CD14-positive monocyte (primary cell): ENCODE results near the gene RNASE7. TPM values are rescaled to one million over a fixed set of nuclear protein-coding genes. Genes with fewer than 3 reads are reported as not detected.
A peak's percentile ranks its signal among the peaks of the same experiment; 100 is the strongest.

Experiments used
- DNase-seq, 3 donors: peaks; one replicate each; pipeline ENCODE4 v3.0.0-alpha.2; 2011 to 2022
- H2AFZ ChIP-seq: 2 replicates; pipeline ENCODE4 v1.6.0; 2012; ENCODE audit warnings: mild to moderate bottlenecking, low read depth, low read length, inconsistent platforms; ENCODE audit not compliant: insufficient read depth, poor library complexity, severe bottlenecking
- H3K27ac ChIP-seq, 2 donors: 1 replicate in 1 of 2; 2 replicates in 1 of 2; pipeline ENCODE4 v1.5.1; 2012 to 2013; ENCODE audit warnings: low read length in 2 of 2, control low read depth in 1 of 2, inconsistent platforms in 1 of 2, low read depth in 1 of 2, mild to moderate bottlenecking in 1 of 2
- H3K27me3 ChIP-seq, 2 donors: one replicate each; pipeline versions ENCODE4 v1.6.0 to v1.6.1; 2011 to 2013; ENCODE audit warnings: low read length in 2 of 2; ENCODE audit not compliant: control insufficient read depth in 2 of 2, insufficient read depth in 2 of 2
- H3K36me3 ChIP-seq, 2 donors: replicated peaks in 1 of 2; 1 replicate in 1 of 2; 2 replicates in 1 of 2; pipeline versions ENCODE4 v1.5.1 to v1.6.1; 2012 to 2013; ENCODE audit warnings: low read length in 2 of 2, control low read depth in 1 of 2, inconsistent platforms in 1 of 2, mild to moderate bottlenecking in 1 of 2; ENCODE audit not compliant: insufficient read depth in 2 of 2, control insufficient read depth in 1 of 2
- H3K4me1 ChIP-seq, 2 donors: 1 replicate in 1 of 2; 2 replicates in 1 of 2; pipeline versions ENCODE4 v1.5.1 to v1.6.1; 2012 to 2013; ENCODE audit warnings: low read length in 2 of 2, control low read depth in 1 of 2, inconsistent platforms in 1 of 2, mild to moderate bottlenecking in 1 of 2, moderate library complexity in 1 of 2; ENCODE audit not compliant: insufficient read depth in 2 of 2, control insufficient read depth in 1 of 2
- H3K4me2 ChIP-seq: replicated peaks from 2 replicates; pipeline ENCODE3; 2012; ENCODE audit warnings: low read length, moderate library complexity, mild to moderate bottlenecking; ENCODE audit not compliant: poor library complexity, severe bottlenecking; ENCODE audit errors: extremely low read depth
- H3K4me3 ChIP-seq, 3 experiments: fragments of 200-600 bp in 1 of 3; sonication (generic) in 1 of 3; replicated peaks in 1 of 3; 1 replicate in 2 of 3; 2 replicates in 1 of 3; pipeline ENCODE4 v1.5.1; 2011 to 2013; ENCODE audit warnings: low read length in 3 of 3, mild to moderate bottlenecking in 3 of 3, control low read depth in 2 of 3, low read depth in 2 of 3, inconsistent platforms in 1 of 3, moderate library complexity in 1 of 3
- H3K79me2 ChIP-seq: 2 replicates; pipeline ENCODE4 v1.6.0; 2012; ENCODE audit warnings: mild to moderate bottlenecking, control low read depth, inconsistent platforms, low read length, moderate library complexity; ENCODE audit not compliant: insufficient read depth
- H3K9ac ChIP-seq: 2 replicates; pipeline ENCODE4 v1.6.0; 2017; ENCODE audit warnings: low read length, mild to moderate bottlenecking; ENCODE audit not compliant: insufficient read depth, poor library complexity, severe bottlenecking
- H3K9me3 ChIP-seq, 2 donors: replicated peaks in 1 of 2; 1 replicate in 1 of 2; 2 replicates in 1 of 2; pipeline versions ENCODE4 v1.5.1 to v1.6.1; 2012 to 2013; ENCODE audit warnings: low read length in 2 of 2, control low read depth in 1 of 2; ENCODE audit not compliant: control insufficient read depth in 1 of 2, insufficient read depth in 1 of 2
- H4K20me1 ChIP-seq: 2 replicates; pipeline ENCODE4 v1.6.0; 2012; ENCODE audit warnings: mild to moderate bottlenecking, low read length, control low read depth, moderate library complexity; ENCODE audit not compliant: insufficient read depth
- H3K27ac Mint-ChIP-seq, 7 donors: one replicate each; pipeline ENCODE4 v1.8.0; 2020; ENCODE audit warnings: mild to moderate bottlenecking in 7 of 7, mixed read lengths in 7 of 7, moderate library complexity in 6 of 7, inconsistent platforms in 2 of 7
- H3K27me3 Mint-ChIP-seq, 3 donors: one replicate each; pipeline ENCODE4 v1.8.0; 2021 to 2022; ENCODE audit warnings: low read depth in 3 of 3, mild to moderate bottlenecking in 3 of 3, mixed read lengths in 3 of 3, moderate library complexity in 3 of 3, inconsistent platforms in 1 of 3
- H3K36me3 Mint-ChIP-seq, 2 donors: one replicate each; pipeline ENCODE4 v1.8.0; 2020; ENCODE audit warnings: mixed read lengths in 2 of 2, inconsistent platforms in 1 of 2, mild to moderate bottlenecking in 1 of 2
- H3K4me1 Mint-ChIP-seq: one replicate; pipeline ENCODE4 v1.8.0; 2020; ENCODE audit warnings: mild to moderate bottlenecking, mixed read lengths
- H3K4me3 Mint-ChIP-seq, 2 donors: one replicate each; pipeline ENCODE4 v1.8.0; 2020; ENCODE audit warnings: mild to moderate bottlenecking in 2 of 2, mixed read lengths in 2 of 2, moderate library complexity in 1 of 2
- H3K9me3 Mint-ChIP-seq, 7 donors: one replicate each; pipeline ENCODE4 v1.8.0; 2020 to 2022; ENCODE audit warnings: mixed read lengths in 7 of 7, mild to moderate bottlenecking in 6 of 7, moderate library complexity in 6 of 7, inconsistent platforms in 2 of 7
- CTCF ChIP-seq: fragments of 200-600 bp; IDR thresholded peaks from one replicate; pipeline ENCODE4 v1.8.0; 2022; ENCODE audit warnings: antibody characterized with exemption, mild to moderate bottlenecking
- WGBS: methylation state at CpG from one replicate; pipeline ENCODE4 v1.1.5; 2013; ENCODE audit warnings: missing lambda C conversion rate; ENCODE audit not compliant: insufficient coverage; 5-methylcytosine and 5-hydroxymethylcytosine counted together
- intact Hi-C, 2 donors: fragments of 100-400 bp; cut with micrococcal nuclease; formaldehyde crosslinking; loops; one replicate each; pipeline versions ENCODE4 v1.15.0 to v1.15.1; 2023
- polyA plus RNA-seq, 3 donors: library from polyadenylated mRNA; depleted of rRNA in 1 of 3; unstranded in 2 of 3; stranded (reverse) in 1 of 3; fragments of 300-500 nt in 2 of 3; fragments of >200 nt in 1 of 3; fragmentation: Illumina TruSeq in 2 of 3; gene quantifications; 1 replicate in 2 of 3; 2 replicates in 1 of 3; pipeline ENCODE4 v1.2.3, GENCODE V29; 2012 to 2021

The RNASE7 gene
- polyA plus RNA-seq, 3 donors: not detected

- peak within 1 kb of the TSS; percentile 90 to 94 for H3K27ac ChIP-seq
- H3K36me3 Mint-ChIP-seq: peaks cover 18 to 21% of the 10 kb centered on the region in 2 donors
- peak within 1 kb of the TSS; percentile 83 for H2AFZ ChIP-seq
- peak within 1 kb of the TSS; percentile 92 to 99 (median 98) for H3K27ac Mint-ChIP-seq
- peaks cover 15 to 18% (median 16%) of the 10 kb centered on the region in 3 donors for H3K27me3 Mint-ChIP-seq
- peak within 1 kb of the TSS; percentile 86 for H3K9ac ChIP-seq
- under 1% methylated on average over 63 of the region's 63 CpGs for WGBS
- peaks cover 38% of the 10 kb centered on the region for H3K79me2 ChIP-seq
- no peak for TF ChIP-seq CTCF
- intact Hi-C loops: loop anchor here (2.0 kb wide), 2 partner anchors 17 to 35 kb away; no protein-coding TSS in a partner anchor
- H3K4me1 Mint-ChIP-seq: peaks cover 46% of the 10 kb centered on the region
- peaks cover 6% of the 10 kb centered on the region for H4K20me1 ChIP-seq
- peaks cover 18 to 26% of the 10 kb centered on the region in 2 donors for H3K36me3 ChIP-seq
- peak within 1 kb of the TSS; percentile 91 to 94 for H3K4me3 Mint-ChIP-seq
- peak within 1 kb of the TSS; percentile 66 to 95 (median 83) for H3K4me3 ChIP-seq
- H3K9me3 Mint-ChIP-seq: peaks cover 0 to 3% (median 0%) of the 10 kb centered on the region in 7 donors
- no peaks in the 10 kb centered on the region for H3K9me3 ChIP-seq
- peak in 1 of 3 donors; percentile 40 for DNase-seq
- peaks cover 40 to 45% of the 10 kb centered on the region in 2 donors for H3K4me1 ChIP-seq
- peaks cover 0 to 11% of the 10 kb centered on the region in 2 donors for H3K27me3 ChIP-seq
- H3K4me2 ChIP-seq: peak within 1 kb of the TSS; percentile 82
These were observed 28.0 kb downstream of the RNASE7 start, which contains the start of gene ARHGEF40 for GRCh38 chr14:21070083-21070609. TSS of gene ARHGEF40 (plus strand) at chr14:21070304. CDS start at chr14:21070397, 93 bp downstream.

GRCh38 chr14:21070610-21071224 is 28.6 kb downstream of the RNASE7 start:
- peak overlapping the region; percentile 66 to 95 (median 83) for H3K4me3 ChIP-seq
- H3K36me3 ChIP-seq: peaks cover 24 to 32% of the 10 kb centered on the region in 2 donors
- peak overlapping the region; percentile 82 for H2AFZ ChIP-seq
- peaks cover 11 to 17% (median 15%) of the 10 kb centered on the region in 3 donors for H3K27me3 Mint-ChIP-seq
- peaks cover 46% of the 10 kb centered on the region for H3K4me1 Mint-ChIP-seq
- 0% methylated on average over 19 of the region's 23 CpGs for WGBS
- TF ChIP-seq CTCF: no peak
- H3K9ac ChIP-seq: peak overlapping the region; percentile 86
- peaks cover 24 to 27% of the 10 kb centered on the region in 2 donors for H3K36me3 Mint-ChIP-seq
- peaks cover 0 to 11% of the 10 kb centered on the region in 2 donors for H3K27me3 ChIP-seq
- H3K4me3 Mint-ChIP-seq: peak overlapping the region; percentile 91 to 94
- peak overlapping the region; percentile 92 to 99 (median 98) for H3K27ac Mint-ChIP-seq
- intact Hi-C loops: loop anchor here (2.0 kb wide), 2 partner anchors 16 to 34 kb away; no protein-coding TSS in a partner anchor
- peak; percentile 39 to 46 (median 41) for DNase-seq
- no peaks in the 10 kb centered on the region for H3K9me3 ChIP-seq
- peak overlapping the region; percentile 82 for H3K4me2 ChIP-seq
- H3K4me1 ChIP-seq: peaks cover 40 to 45% of the 10 kb centered on the region in 2 donors
- peaks cover 6% of the 10 kb centered on the region for H4K20me1 ChIP-seq
- H3K9me3 Mint-ChIP-seq: peaks cover 0 to 3% (median 0%) of the 10 kb centered on the region in 7 donors
- H3K27ac ChIP-seq: peak overlapping the region; percentile 90 to 94
- H3K79me2 ChIP-seq: peaks cover 38% of the 10 kb centered on the region
